Choroid plexus epithelial cell (primary cell): ENCODE data around the gene C14orf132.

Source experiments
- DNase-seq: peaks from one replicate; pipeline ENCODE4 v3.0.0-alpha.2; 2010; ENCODE audit warnings: low read depth
- H3K4me3 ChIP-seq: 2 replicates; pipeline ENCODE4 v1.5.1; 2011; ENCODE audit warnings: low read depth, mild to moderate bottlenecking, control low read depth, low read length, moderate library complexity
- TF ChIP-seq, protein P1 (sequence below): conservative IDR thresholded peaks from 2 replicates; pipeline ENCODE4 v1.5.1; 2011; ENCODE audit warnings: low read depth, mild to moderate bottlenecking, control low read depth, inconsistent platforms, low read length, moderate library complexity

Gene C14orf132

DNA sequence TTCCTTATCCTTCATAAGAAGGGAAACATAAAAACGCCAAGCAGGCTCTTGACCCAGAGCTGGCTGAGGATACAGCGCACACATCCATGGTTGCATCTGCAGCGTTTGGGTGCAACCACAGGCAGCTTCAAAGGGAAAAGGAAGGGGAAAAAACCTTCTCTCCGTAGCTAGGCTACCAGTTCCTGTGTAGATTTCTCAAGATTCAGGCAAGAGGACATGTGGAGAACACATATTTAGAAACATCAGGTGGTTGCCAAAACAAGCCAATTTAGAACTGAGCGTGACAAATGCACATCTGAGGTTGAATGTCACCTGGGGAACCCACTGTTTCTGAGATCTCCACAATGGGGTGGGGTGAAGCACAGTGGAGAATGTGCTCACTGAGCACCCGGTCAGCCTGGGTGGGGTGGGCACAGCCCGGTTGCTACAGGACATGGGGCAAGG is 87.2 kb downstream of the C14orf132 start:
- H3K4me3 ChIP-seq = no peak overlapping the region
- peak; percentile 88 for DNase-seq
- TF ChIP-seq, protein P1, sequence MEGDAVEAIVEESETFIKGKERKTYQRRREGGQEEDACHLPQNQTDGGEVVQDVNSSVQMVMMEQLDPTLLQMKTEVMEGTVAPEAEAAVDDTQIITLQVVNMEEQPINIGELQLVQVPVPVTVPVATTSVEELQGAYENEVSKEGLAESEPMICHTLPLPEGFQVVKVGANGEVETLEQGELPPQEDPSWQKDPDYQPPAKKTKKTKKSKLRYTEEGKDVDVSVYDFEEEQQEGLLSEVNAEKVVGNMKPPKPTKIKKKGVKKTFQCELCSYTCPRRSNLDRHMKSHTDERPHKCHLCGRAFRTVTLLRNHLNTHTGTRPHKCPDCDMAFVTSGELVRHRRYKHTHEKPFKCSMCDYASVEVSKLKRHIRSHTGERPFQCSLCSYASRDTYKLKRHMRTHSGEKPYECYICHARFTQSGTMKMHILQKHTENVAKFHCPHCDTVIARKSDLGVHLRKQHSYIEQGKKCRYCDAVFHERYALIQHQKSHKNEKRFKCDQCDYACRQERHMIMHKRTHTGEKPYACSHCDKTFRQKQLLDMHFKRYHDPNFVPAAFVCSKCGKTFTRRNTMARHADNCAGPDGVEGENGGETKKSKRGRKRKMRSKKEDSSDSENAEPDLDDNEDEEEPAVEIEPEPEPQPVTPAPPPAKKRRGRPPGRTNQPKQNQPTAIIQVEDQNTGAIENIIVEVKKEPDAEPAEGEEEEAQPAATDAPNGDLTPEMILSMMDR = no peak

DNA sequence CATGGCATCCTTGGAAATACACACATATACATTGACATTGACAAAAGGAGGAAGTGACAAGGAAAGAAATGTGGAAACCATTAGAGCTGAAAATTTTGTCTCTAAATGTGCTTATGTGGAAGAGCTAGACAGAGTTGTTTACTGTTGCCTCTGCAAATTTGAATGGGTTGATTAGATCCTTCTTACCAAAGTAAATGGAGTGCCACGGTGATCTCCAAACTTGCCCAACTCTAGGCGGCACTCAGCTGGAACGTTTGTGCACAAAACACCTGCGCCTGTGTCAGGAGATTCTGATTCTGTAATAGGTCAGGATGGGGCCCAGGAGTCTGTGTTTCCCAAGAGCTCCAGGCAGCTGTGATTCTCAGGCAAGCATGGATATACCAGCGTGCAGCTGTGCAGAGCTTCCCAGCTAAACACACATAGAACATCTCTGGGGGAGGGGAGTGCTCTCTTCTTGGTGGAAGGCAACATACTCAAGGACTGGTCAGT is 87.7 kb downstream of the C14orf132 start:
- no peak overlapping the region for H3K4me3 ChIP-seq
- TF ChIP-seq, protein P1 = no peak
- DNase-seq = peak; percentile 48

DNA sequence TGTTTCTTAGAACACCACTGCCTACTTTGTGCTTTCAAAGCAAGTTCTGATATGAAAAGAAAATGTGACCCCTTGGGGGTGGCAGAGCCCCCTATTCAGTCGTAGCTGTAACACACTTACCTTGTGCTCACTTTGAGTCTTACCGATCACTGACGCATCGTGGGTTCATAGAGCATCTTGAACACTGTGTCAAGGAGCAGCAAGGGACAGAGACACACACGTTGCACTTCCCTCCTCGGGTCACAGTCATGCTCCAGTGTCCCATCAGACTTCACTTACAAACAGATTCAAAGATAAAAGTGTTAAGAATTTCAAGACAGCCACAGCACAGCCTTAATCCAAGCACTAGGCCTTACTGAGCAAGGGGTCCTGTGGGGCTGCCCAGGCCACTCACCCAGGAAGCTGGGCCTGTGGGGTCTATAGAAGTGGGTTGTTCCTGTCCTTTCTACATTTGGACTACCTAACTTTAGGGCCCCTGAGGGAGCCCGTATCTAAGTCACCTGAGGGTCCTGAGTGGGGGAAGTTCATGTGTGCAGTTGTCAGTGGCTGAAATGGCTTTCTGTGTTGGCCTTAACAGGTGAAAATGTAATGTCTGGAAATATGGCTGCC is 90.1 kb downstream of the C14orf132 start:
- H3K4me3 ChIP-seq = no peak overlapping the region
- TF ChIP-seq, protein P1 = no peak
- DNase-seq = no peak

DNA sequence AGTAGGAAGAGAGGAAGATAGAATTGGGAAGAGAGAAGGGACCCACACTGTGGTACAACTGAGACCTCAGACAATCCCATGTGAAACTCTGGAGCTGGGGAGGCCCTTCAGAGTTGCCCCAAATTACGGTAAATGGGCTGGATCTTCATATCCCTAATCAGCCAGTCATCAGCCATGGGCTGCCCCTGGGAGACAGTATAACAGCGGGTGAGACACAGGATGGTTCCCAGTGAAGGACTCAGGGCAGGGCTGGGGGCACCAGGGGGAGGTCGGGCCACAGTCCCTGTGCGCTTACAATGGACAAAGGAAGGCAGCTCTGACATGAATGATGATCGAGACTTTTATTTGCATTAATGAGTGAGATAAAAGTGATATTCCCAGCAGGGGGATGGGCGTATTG is 91.2 kb downstream of the C14orf132 start:
- H3K4me3 ChIP-seq = no peak overlapping the region
- TF ChIP-seq, protein P1 = no peak
- DNase-seq = no peak

DNA sequence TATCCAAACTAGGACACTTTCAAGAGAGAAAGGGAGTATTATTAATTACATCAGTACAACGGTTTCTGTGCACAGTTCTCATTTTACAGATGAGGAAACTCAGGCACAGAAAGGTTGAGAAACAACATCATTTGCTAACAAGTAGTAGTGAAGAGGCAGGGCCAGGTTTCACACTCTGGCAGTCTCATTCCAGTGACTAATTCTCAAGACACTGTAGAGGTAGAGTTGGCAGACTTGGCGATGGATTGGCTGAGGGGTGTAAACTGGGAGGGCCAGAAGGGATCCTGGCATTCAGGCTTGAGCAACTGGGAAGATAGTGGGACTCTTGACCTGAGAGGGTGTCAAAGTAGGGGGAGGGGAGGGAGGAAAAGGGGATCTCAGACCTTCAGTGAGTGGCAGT is 91.7 kb downstream of the C14orf132 start:
- peak; percentile 78 for DNase-seq
- TF ChIP-seq, protein P1 = no peak
- no peak overlapping the region for H3K4me3 ChIP-seq

DNA sequence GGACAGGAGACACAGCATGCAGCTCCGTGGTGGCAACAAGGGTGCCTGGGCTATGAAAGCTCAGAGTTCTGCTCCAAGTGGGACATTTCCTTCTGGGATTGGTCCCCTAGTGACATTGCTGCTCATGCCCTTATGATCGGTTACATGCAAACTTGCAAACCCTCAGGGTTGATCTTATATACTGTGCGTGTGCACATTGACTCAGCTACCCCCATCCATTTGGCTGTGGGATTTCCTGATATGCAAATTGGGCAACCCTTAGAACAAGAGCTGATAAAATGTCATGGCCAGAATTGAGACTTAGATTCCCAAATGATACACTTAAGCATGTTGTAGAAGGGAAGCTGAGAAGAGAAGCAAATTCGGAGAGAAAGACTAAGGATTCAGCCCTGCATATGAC is 92.7 kb downstream of the C14orf132 start:
- TF ChIP-seq, protein P1 = no peak
- DNase-seq = no peak
- H3K4me3 ChIP-seq = no peak overlapping the region

DNA sequence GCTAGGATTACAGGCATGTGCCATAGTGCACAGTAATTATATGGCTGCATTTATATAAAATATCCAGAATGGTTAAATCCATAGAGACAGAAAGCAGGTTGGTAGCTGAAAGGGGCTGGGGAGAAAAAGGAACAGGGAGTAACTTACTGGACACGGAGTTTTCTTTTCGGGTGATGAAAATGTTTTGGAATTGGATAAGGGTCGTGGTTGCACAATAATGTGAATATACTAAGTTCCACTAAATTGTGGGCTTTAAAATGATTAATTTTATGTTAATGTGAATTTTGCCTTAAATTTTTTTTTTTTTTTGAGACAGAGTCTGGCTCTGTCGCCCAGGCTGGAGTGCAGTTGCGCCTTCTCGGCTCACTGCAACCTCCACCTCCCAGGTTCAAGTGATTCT is 95.3 kb downstream of the C14orf132 start:
- TF ChIP-seq, protein P1 = no peak
- no peak overlapping the region for H3K4me3 ChIP-seq
- DNase-seq = no peak
